Esophagus muscularis mucosa (tissue), 4 donors: ENCODE results near the gene ENTPD3. TPM values are rescaled to one million over a fixed set of nuclear protein-coding genes. Genes with fewer than 3 reads are reported as not detected.

Experiments
- DNase-seq: peaks from one replicate; pipeline ENCODE4 v3.0.0-alpha.2; 2017; ENCODE audit errors: extremely low spot score
- H3K27ac ChIP-seq, 4 donors: fragments of 200-600 bp; sonication (generic); replicated peaks in 1 of 4; 1 replicate in 3 of 4; 2 replicates in 1 of 4; pipeline ENCODE4 v1.5.1; 2016 to 2019; ENCODE audit warnings: mild to moderate bottlenecking in 1 of 4
- H3K27me3 ChIP-seq, 4 donors: fragments of 200-600 bp; sonication (generic); one replicate each; pipeline versions ENCODE4 v1.5.1 to v1.6.0; 2016 to 2019
- H3K36me3 ChIP-seq, 4 donors: fragments of 200-600 bp; sonication (generic); one replicate each; pipeline ENCODE4 v1.5.1; 2016 to 2019
- H3K4me1 ChIP-seq, 4 donors: fragments of 200-600 bp; sonication (generic); one replicate each; pipeline ENCODE4 v1.5.1; 2016 to 2019
- H3K4me3 ChIP-seq, 4 donors: fragments of 200-600 bp; sonication (generic); 1 replicate in 2 of 4; 2 replicates in 2 of 4; pipeline ENCODE4 v1.5.1; 2016 to 2019; ENCODE audit warnings: mild to moderate bottlenecking in 4 of 4, moderate library complexity in 1 of 4
- H3K9me3 ChIP-seq, 4 donors: fragments of 200-600 bp; sonication (generic); 1 replicate in 3 of 4; 2 replicates in 1 of 4; pipeline ENCODE4 v1.5.1; 2016 to 2019
- CTCF ChIP-seq, 3 experiments: fragments of 200-600 bp in 2 of 3; fragments of 450-650 bp in 1 of 3; sonication (generic) in 2 of 3; IDR thresholded peaks; one replicate each; pipeline ENCODE4 v1.5.1; 2017 to 2019; ENCODE audit warnings: antibody characterized with exemption in 3 of 3, mild to moderate bottlenecking in 2 of 3, moderate library complexity in 1 of 3
- EP300 ChIP-seq: sonication (generic); formaldehyde crosslinking; IDR thresholded peaks from one replicate; pipeline ENCODE4 v1.6.1; 2017; ENCODE audit warnings: antibody characterized with exemption
- POLR2A ChIP-seq: fragments of 450-650 bp; IDR thresholded peaks from one replicate; pipeline ENCODE4 v1.6.1; 2017; ENCODE audit warnings: antibody characterized with exemption, moderate library complexity, mild to moderate bottlenecking, low read depth
- POLR2AphosphoS5 ChIP-seq, 2 donors: sonication (generic); formaldehyde crosslinking; IDR thresholded peaks; one replicate each; pipeline ENCODE4 v1.6.1; 2017; ENCODE audit warnings: antibody characterized with exemption in 2 of 2
- WGBS: methylation state at CpG from one replicate; pipeline ENCODE4 v1.1.5; 2018; 5-methylcytosine and 5-hydroxymethylcytosine counted together
- intact Hi-C: fragments of 100-400 bp; cut with DNase I; formaldehyde crosslinking; loops from one replicate; pipeline ENCODE4 v1.15.1; 2023
- total RNA-seq, 4 donors: library from RNA; depleted of rRNA; stranded (reverse); fragments of >200 nt; gene quantifications; one replicate each; pipeline versions ENCODE4 v1.1.0 to v1.2.1, GENCODE V29; 2016

The ENTPD3 gene
- total RNA-seq, 4 donors from 2014 or later: 1.7 to 3.6 (median 2.1) TPM

- intact Hi-C loops: no loop called here
- Histone ChIP-seq H3K9me3 (no peaks in the 10 kb centered on the region), H3K27ac (no peak overlapping the region), H3K36me3 (no peaks in the 10 kb centered on the region), H3K4me3 (no peak overlapping the region), H3K4me1 (no peaks in the 10 kb centered on the region), H3K27me3 (no peaks in the 10 kb centered on the region)
- no peak for DNase-seq
- TF ChIP-seq POLR2AphosphoS5 (IDR thresholded peaks at IDR 0.05) (no peak), CTCF (IDR thresholded peaks at IDR 0.05) (no peak), POLR2A (no peak), EP300 (no peak)
Observed at GRCh38 chr3:40350529-40350928, 36.5 kb upstream of the ENTPD3 start.

GRCh38 chr3:40355410-40355809 lies 31.6 kb upstream of the ENTPD3 start:
- Histone ChIP-seq H3K27ac (no peak overlapping the region), H3K4me1 (no peaks in the 10 kb centered on the region), H3K4me3 (no peak overlapping the region), H3K27me3 (no peaks in the 10 kb centered on the region), H3K9me3 (no peaks in the 10 kb centered on the region), H3K36me3 (no peaks in the 10 kb centered on the region)
- DNase-seq: no peak
- intact Hi-C loops: no loop called here
- TF ChIP-seq CTCF (IDR thresholded peaks at IDR 0.05) (no peak), POLR2AphosphoS5 (IDR thresholded peaks at IDR 0.05) (no peak), POLR2A (no peak), EP300 (no peak)
- WGBS: 86% methylated on average over 2 of the region's 2 CpGs

GRCh38 chr3:40358454-40358853 lies 28.5 kb upstream of the ENTPD3 start:
- TF ChIP-seq CTCF (IDR thresholded peaks at IDR 0.05) (no peak), EP300 (no peak), POLR2AphosphoS5 (IDR thresholded peaks at IDR 0.05) (no peak)

GRCh38 chr3:40363674-40364073 lies 23.3 kb upstream of the ENTPD3 start:
- Histone ChIP-seq H3K4me3 (no peak overlapping the region), H3K36me3 (no peaks in the 10 kb centered on the region), H3K4me1 (peaks cover 0 to 5% (median 0%) of the 10 kb centered on the region in 4 donors), H3K9me3 (no peaks in the 10 kb centered on the region), H3K27ac (no peak overlapping the region), H3K27me3 (no peaks in the 10 kb centered on the region)
- no peak for TF ChIP-seq POLR2AphosphoS5 (IDR thresholded peaks at IDR 0.05)
- no peak for TF ChIP-seq POLR2A
- TF ChIP-seq CTCF (IDR thresholded peaks at IDR 0.05): no peak
- no peak for TF ChIP-seq EP300
- intact Hi-C loops: no loop called here
- DNase-seq: no peak
- 57% methylated on average over 2 of the region's 2 CpGs for WGBS

More at GRCh38 chr3:40358454-40358853, 28.5 kb upstream of the ENTPD3 start:
- Histone ChIP-seq H3K36me3 (no peaks in the 10 kb centered on the region), H3K27ac (no peak overlapping the region), H3K4me3 (no peak overlapping the region), H3K9me3 (no peaks in the 10 kb centered on the region), H3K27me3 (no peaks in the 10 kb centered on the region), H3K4me1 (no peaks in the 10 kb centered on the region)
- DNase-seq: no peak
- no CpG with 5 or more reads among the region's 1 CpG for WGBS
- intact Hi-C loops: no loop called here
